ENCODE results near the gene RER1.
A peak's percentile ranks its signal among the peaks of the same experiment; 100 is the strongest.

RER1 gene, protein sequence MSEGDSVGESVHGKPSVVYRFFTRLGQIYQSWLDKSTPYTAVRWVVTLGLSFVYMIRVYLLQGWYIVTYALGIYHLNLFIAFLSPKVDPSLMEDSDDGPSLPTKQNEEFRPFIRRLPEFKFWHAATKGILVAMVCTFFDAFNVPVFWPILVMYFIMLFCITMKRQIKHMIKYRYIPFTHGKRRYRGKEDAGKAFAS

DNA sequence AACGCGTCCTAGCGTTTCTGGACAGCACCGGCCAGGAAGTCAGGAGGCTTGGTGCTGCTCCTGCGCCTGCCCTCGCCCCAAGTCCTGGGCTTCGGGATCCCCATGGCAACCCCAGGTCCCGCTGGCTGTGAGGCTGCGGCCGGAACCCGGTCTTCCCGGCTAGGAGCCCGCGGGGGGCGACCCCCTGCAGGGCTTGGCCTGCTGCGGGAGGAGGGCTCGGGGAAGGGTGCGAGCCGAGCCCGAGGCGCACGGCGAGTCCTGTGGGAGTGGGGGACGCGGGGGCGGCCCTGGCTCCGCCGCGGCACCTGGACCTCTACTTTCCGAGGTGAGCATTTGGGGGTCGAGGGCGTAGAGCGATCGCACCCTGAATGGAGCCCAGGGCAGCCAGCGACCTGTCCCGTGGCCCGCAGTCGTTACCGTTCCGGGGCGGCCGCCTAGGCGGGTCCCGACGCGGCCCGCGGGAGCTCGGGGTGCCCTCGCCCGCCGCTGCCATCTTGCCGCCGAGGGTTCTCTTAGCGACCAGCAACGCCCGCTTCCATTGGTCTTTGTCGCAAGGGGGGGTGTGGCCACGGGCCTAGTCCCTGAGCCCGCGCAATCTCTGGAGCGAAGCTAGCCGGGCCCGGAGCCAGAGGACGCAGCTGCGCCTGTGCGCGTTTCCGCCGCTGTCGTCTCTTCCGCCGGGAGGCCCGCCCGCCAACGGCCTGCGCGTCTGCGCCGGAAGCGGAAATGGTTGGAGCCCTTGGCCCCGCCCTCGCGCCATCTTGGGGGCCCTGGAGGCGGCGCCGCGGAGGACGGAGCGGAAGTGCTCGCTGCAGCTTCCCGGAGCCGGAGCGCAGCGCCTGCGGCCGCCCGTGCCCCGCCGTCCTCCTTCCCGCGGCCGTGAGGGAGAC is at the start of gene RER1, which contains the start of gene MORN1:
RER1 (plus strand) TSS at position 801 of the 890 bp plus-strand sequence. CDS start 3,950 bp downstream, outside the sequence.
MORN1 (minus strand) TSS at position 514 of the 890 bp plus-strand sequence; CDS start at position 493, 21 bp downstream.
- H3K36me3 ChIP-seq (ENCODE audit: control insufficient read depth, insufficient read depth, low read length): peaks cover 16% of the 10 kb centered on the region
- H3K4me1 ChIP-seq (ENCODE audit: control insufficient read depth, insufficient read depth, low read length): peaks cover 41% of the 10 kb centered on the region
- no peaks in the 10 kb centered on the region for H3K27me3 ChIP-seq (ENCODE audit: control insufficient read depth, insufficient read depth, low read length)
- no peaks in the 10 kb centered on the region for H3K9me3 ChIP-seq (ENCODE audit: control insufficient read depth, low read length)
- H3K9ac ChIP-seq (ENCODE audit: low read length): peak within 1 kb of the TSS; percentile 61
- peak within 1 kb of the TSS; percentile 56 for H3K4me3 ChIP-seq (ENCODE audit: low read length)

GRCh38 chr1:2342384-2343022 is 49.1 kb upstream of the RER1 start:
- Histone ChIP-seq H3K9me3 (ENCODE audit: control insufficient read depth, low read length) (no peaks in the 10 kb centered on the region), H3K4me1 (ENCODE audit: control insufficient read depth, insufficient read depth, low read length) (no peaks in the 10 kb centered on the region), H3K27me3 (ENCODE audit: control insufficient read depth, insufficient read depth, low read length) (no peaks in the 10 kb centered on the region), H3K9ac (ENCODE audit: low read length) (no peak overlapping the region), H3K4me3 (ENCODE audit: low read length) (no peak overlapping the region), H3K36me3 (ENCODE audit: control insufficient read depth, insufficient read depth, low read length) (no peaks in the 10 kb centered on the region)

GRCh38 chr1:2343023-2343935 is 48.4 kb upstream of the RER1 start:
- Histone ChIP-seq H3K9me3 (ENCODE audit: control insufficient read depth, low read length) (no peaks in the 10 kb centered on the region), H3K4me1 (ENCODE audit: control insufficient read depth, insufficient read depth, low read length) (no peaks in the 10 kb centered on the region), H3K9ac (ENCODE audit: low read length) (no peak overlapping the region), H3K27me3 (ENCODE audit: control insufficient read depth, insufficient read depth, low read length) (no peaks in the 10 kb centered on the region), H3K4me3 (ENCODE audit: low read length) (no peak overlapping the region), H3K36me3 (ENCODE audit: control insufficient read depth, insufficient read depth, low read length) (no peaks in the 10 kb centered on the region)

GRCh38 chr1:2344121-2344681 is 47.4 kb upstream of the RER1 start:
- Histone ChIP-seq H3K4me1 (ENCODE audit: control insufficient read depth, insufficient read depth, low read length) (no peaks in the 10 kb centered on the region), H3K9me3 (ENCODE audit: control insufficient read depth, low read length) (no peaks in the 10 kb centered on the region), H3K4me3 (ENCODE audit: low read length) (no peak overlapping the region), H3K9ac (ENCODE audit: low read length) (no peak overlapping the region), H3K27me3 (ENCODE audit: control insufficient read depth, insufficient read depth, low read length) (no peaks in the 10 kb centered on the region), H3K36me3 (ENCODE audit: control insufficient read depth, insufficient read depth, low read length) (no peaks in the 10 kb centered on the region)

GRCh38 chr1:2344744-2345296 is 46.8 kb upstream of the RER1 start:
- Histone ChIP-seq H3K9me3 (ENCODE audit: control insufficient read depth, low read length) (no peaks in the 10 kb centered on the region), H3K27me3 (ENCODE audit: control insufficient read depth, insufficient read depth, low read length) (no peaks in the 10 kb centered on the region), H3K36me3 (ENCODE audit: control insufficient read depth, insufficient read depth, low read length) (no peaks in the 10 kb centered on the region), H3K9ac (ENCODE audit: low read length) (no peak overlapping the region), H3K4me1 (ENCODE audit: control insufficient read depth, insufficient read depth, low read length) (no peaks in the 10 kb centered on the region), H3K4me3 (ENCODE audit: low read length) (no peak overlapping the region)

DNA sequence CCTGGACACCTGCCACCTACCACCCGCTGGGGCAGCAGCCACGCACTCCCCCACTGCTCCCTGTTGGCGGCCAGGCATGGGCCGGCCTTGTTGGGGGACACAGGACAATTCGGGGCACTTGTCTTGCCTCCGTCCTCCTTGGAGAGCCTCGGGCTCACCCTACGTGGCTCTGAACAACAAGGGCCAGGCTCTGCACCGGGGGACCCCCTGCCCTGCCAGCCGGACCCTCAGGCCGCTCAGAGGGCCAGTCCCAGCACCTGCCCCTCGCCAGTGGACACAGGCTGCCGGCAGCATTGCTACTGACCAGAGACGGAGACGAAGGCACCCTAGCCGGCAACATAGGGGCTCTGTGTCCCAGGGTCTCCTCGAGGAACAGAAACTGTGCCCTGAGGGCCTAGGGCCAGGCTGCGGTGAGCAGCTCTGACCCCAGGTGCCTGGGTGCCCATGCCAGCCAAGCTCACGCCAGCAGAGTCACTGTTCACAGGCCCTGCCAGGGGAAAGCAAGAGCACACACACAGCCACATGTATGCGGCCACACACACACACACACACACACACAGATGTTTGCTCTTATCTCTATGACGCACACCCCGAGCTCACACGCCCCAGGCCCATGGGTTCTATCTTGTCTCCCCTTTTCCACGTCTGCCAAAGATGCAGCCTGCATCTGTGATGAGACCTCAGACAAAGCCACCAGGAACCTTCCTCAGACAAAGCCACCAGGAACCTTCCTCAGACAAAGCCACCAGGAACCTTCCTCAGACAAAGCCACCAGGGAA is 46.2 kb upstream of the RER1 start:
- H3K9ac ChIP-seq (ENCODE audit: low read length): no peak overlapping the region
- no peaks in the 10 kb centered on the region for H3K9me3 ChIP-seq (ENCODE audit: control insufficient read depth, low read length)

DNA sequence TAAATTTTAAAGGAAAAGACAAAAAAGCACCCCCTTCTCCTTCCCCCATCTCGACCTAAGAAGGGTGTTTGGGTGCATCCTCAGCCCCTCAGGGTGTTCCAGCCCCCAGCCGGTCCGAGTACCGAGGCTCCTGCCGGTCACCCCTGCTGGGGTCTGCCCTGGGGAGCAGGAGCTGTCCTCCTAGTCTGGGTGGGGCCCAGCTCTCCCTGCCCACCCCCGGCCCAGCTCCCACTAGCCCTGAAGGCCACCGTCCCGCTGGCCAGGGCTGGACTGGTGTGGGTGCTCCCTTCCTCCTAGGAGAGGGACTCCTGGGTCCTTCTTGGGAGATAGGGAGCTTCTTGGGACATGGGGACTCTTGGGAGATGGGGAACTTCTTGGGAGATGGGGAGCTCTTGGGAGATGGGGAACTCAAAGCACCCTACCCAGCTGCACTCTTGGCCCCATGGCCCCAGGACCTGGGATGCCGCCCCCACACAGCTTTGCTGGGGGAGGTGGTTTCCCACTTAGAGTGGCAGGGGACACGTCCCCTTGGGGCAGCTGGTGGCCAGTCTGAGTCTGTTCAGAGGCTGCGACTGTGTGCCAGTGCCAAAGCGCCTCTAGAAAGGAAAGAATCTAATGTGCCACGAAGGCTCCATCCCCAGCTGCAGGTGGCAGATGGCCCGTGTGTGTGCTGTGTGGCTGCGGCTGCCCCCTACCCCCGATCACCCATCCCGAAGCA is 44.8 kb upstream of the RER1 start:
- Histone ChIP-seq H3K4me3 (ENCODE audit: low read length) (no peak overlapping the region), H3K4me1 (ENCODE audit: control insufficient read depth, insufficient read depth, low read length) (no peaks in the 10 kb centered on the region), H3K36me3 (ENCODE audit: control insufficient read depth, insufficient read depth, low read length) (no peaks in the 10 kb centered on the region), H3K27me3 (ENCODE audit: control insufficient read depth, insufficient read depth, low read length) (no peaks in the 10 kb centered on the region), H3K9ac (ENCODE audit: low read length) (no peak overlapping the region), H3K9me3 (ENCODE audit: control insufficient read depth, low read length) (no peaks in the 10 kb centered on the region)

More for the DNA sequence above, 46.2 kb upstream of the RER1 start:
- H3K4me3 ChIP-seq (ENCODE audit: low read length): no peak overlapping the region
- H3K4me1 ChIP-seq (ENCODE audit: control insufficient read depth, insufficient read depth, low read length): no peaks in the 10 kb centered on the region
- no peaks in the 10 kb centered on the region for H3K27me3 ChIP-seq (ENCODE audit: control insufficient read depth, insufficient read depth, low read length)
- no peaks in the 10 kb centered on the region for H3K36me3 ChIP-seq (ENCODE audit: control insufficient read depth, insufficient read depth, low read length)

GRCh38 chr1:2347409-2347785 is 44.2 kb upstream of the RER1 start:
- Histone ChIP-seq H3K9ac (ENCODE audit: low read length) (no peak overlapping the region), H3K9me3 (ENCODE audit: control insufficient read depth, low read length) (no peaks in the 10 kb centered on the region), H3K36me3 (ENCODE audit: control insufficient read depth, insufficient read depth, low read length) (no peaks in the 10 kb centered on the region), H3K4me1 (ENCODE audit: control insufficient read depth, insufficient read depth, low read length) (no peaks in the 10 kb centered on the region), H3K27me3 (ENCODE audit: control insufficient read depth, insufficient read depth, low read length) (no peaks in the 10 kb centered on the region), H3K4me3 (ENCODE audit: low read length) (no peak overlapping the region)

DNA sequence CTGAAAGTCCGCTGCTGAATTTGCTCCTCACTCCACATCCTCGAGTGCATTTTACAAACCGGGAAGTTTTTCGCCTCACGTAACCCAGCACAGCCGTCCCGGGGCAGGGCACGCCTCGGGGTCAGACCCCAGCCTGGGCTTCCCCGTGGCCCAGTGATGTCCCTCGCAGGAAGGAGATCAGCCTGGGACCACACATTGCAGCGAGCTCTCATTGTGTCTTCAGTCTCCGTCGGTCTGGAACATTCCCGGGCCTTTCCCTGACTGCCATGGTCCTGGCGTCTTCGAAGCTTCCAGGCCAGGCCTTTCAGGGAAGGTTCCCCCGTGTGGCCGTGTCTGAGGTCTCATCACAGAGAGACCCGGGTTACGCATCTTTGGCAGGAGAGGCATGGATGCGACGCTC is 43.7 kb upstream of the RER1 start:
- Histone ChIP-seq H3K27me3 (ENCODE audit: control insufficient read depth, insufficient read depth, low read length) (no peaks in the 10 kb centered on the region), H3K9ac (ENCODE audit: low read length) (no peak overlapping the region)

More for the DNA sequence above, 43.7 kb upstream of the RER1 start:
- H3K9me3 ChIP-seq (ENCODE audit: control insufficient read depth, low read length): no peaks in the 10 kb centered on the region
- H3K36me3 ChIP-seq (ENCODE audit: control insufficient read depth, insufficient read depth, low read length): no peaks in the 10 kb centered on the region
- H3K4me3 ChIP-seq (ENCODE audit: low read length): no peak overlapping the region
- peaks cover 2% of the 10 kb centered on the region for H3K4me1 ChIP-seq (ENCODE audit: control insufficient read depth, insufficient read depth, low read length)

All from mucosa of stomach (tissue), 1 donor.